Diencephalon (tissue), 1 donor: ENCODE results near the gene UQCRFS1. TPM values are rescaled to one million over a fixed set of nuclear protein-coding genes. Genes with fewer than 3 reads are reported as not detected.

Source experiments
- small RNA-seq: library from RNA; depleted of rRNA; stranded (forward); fragments of <200 nt; gene quantifications from one replicate; pipeline ENCODE3, GENCODE V24; 2014
- total RNA-seq: library from RNA; depleted of rRNA; stranded (reverse); fragments of >200 nt; gene quantifications from one replicate; pipeline ENCODE4 v1.2.3, GENCODE V29; 2014

UQCRFS1 gene
- total RNA-seq: 36.4 TPM

GRCh38 chr19:29212648-29213573 lies at the start of gene UQCRFS1:
Gene UQCRFS1, minus strand, starts transcription at chr19:29213151. Its CDS starts 33 bp downstream, at chr19:29213118.

Small RNA genes lying within 50 kb of the gene (small RNA-seq; reads per million reads assigned to genes)
- gene RN7SL340P: not detected
